Mammary microvascular endothelial cell (primary cell): ENCODE data around the gene MFAP5. TPM values are rescaled to one million over a fixed set of nuclear protein-coding genes. Genes with fewer than 3 reads are reported as not detected.

ENCODE experiments used
- total RNA-seq: library from RNA; depleted of rRNA; stranded (reverse); fragments of >200 nt; gene quantifications from 2 replicates; pipeline ENCODE4 v1.2.3, GENCODE V29; 2015

The MFAP5 gene, protein sequence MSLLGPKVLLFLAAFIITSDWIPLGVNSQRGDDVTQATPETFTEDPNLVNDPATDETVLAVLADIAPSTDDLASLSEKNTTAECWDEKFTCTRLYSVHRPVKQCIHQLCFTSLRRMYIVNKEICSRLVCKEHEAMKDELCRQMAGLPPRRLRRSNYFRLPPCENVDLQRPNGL
- total RNA-seq = not detected in 2 replicates

DNA sequence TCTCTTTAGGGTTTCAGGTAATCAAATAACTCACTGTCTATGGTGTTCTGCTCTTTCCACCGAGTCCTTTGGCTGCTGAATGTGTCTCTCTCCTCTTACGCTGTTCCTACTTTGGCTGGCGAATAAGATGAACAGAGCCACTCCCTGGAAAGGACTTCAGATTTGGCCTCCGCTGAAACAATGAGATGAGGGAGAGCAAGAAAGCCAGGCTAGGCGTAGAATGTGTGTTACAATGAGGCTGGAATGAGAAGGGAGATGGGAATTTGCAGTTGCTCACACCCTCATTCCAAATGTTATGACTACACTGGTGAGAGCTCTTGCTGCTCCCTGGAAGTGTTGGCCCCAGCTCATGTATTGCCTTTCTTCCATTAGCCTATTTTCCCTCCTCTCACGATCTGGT, at the start of gene MFAP5:
MFAP5 (minus strand) TSS at position 234 of the 400 bp plus-strand sequence. CDS start 722 bp downstream, outside the sequence.

GRCh38 chr12:8697476-8698131, 35.0 kb upstream of the MFAP5 start, which contains the start of gene RIMKLB:
RIMKLB (plus strand) TSS chr12:8697991; CDS start chr12:8713867, 15,876 bp downstream.

GRCh38 chr12:8612629-8613028, 50.0 kb downstream of the MFAP5 start, which contains the start of gene AICDA:
AICDA (minus strand) TSS chr12:8612859; CDS start chr12:8612767, 92 bp downstream.

Other genes with a start within 250 kb of the MFAP5 start
- gene CLEC6A, start 206.9 kb downstream of the MFAP5 start, total RNA-seq = not detected in 2 replicates
- not detected in 2 replicates for gene CLEC4D, start 149.3 kb downstream of the MFAP5 start, total RNA-seq
- gene CLEC4E, start 121.9 kb downstream of the MFAP5 start, total RNA-seq = not detected in 2 replicates
- gene AICDA, start 50.0 kb downstream of the MFAP5 start, total RNA-seq = not detected in 2 replicates
- gene RIMKLB, start 35.2 kb upstream of the MFAP5 start, total RNA-seq = 23.0 and 23.9 TPM in 2 replicates
- not detected in 2 replicates for gene A2ML1, start 159.8 kb upstream of the MFAP5 start, total RNA-seq